ENCODE data around the gene GABBR1.

GRCh38 chr6:29584821-29585220 is 48.2 kb downstream of the GABBR1 start, which contains the start of gene OR2H2:
- TF ChIP-seq POLR2A (IDR thresholded peaks at IDR 0.05), result no peak
- no peak for TF ChIP-seq CTCF (IDR thresholded peaks at IDR 0.05)
